IMR-90 (cell line): ENCODE results near the gene GAPVD1. TPM values are rescaled to one million over a fixed set of nuclear protein-coding genes. Genes with fewer than 3 reads are reported as not detected.

Experiments used
- ATAC-seq: fragments of 200-7000 bp; cut with Tn5 transposase; 2 replicates; pipeline ENCODE4 v1.9.1; 2020; ENCODE audit warnings: low read depth, mild to moderate bottlenecking, moderate library complexity
- BruUV-seq: library from RNA; stranded (reverse); fragments of 400-500 nt; replicated peaks from 2 replicates; lab custom pipeline; 2021; lab: Mats Ljungman, UMichigan
- CTCF ChIA-PET: fragments of 300-600 bp; formaldehyde crosslinking; extraction: SDS; loops from one replicate; lab custom pipeline; 2021; ENCODE audit warnings: antibody characterized with exemption; lab: Yijun Ruan, JAX
- POLR2A ChIA-PET: fragments of 300-600 bp; sonication (Branson Sonifier 250); formaldehyde crosslinking; loops from one replicate; lab custom pipeline; 2022; ENCODE audit warnings: antibody characterized with exemption; ENCODE audit not compliant: unreplicated experiment; lab: Charles Lee
- DNase-seq: peaks from one replicate; pipeline ENCODE4 v3.0.0; 2013
- H2AFZ ChIP-seq: replicated peaks from 2 replicates; pipeline ENCODE3; 2013; ENCODE audit warnings: low read length, mild to moderate bottlenecking; ENCODE audit not compliant: poor library complexity
- H2AK5ac ChIP-seq: 2 replicates; pipeline ENCODE4 v1.6.1; 2013; ENCODE audit warnings: low read depth, low read length, inconsistent platforms
- H2AK9ac ChIP-seq: replicated peaks from 2 replicates; pipeline ENCODE3; 2013; ENCODE audit warnings: mild to moderate bottlenecking, low read depth, low read length, moderate library complexity; ENCODE audit not compliant: poor library complexity
- H2BK120ac ChIP-seq: 2 replicates; pipeline ENCODE4 v1.6.1; 2013; ENCODE audit warnings: low read depth, low read length, inconsistent platforms
- H2BK15ac ChIP-seq: 3 replicates; pipeline ENCODE4 v1.6.1; 2013; ENCODE audit warnings: low read depth, low read length, inconsistent platforms
- H2BK20ac ChIP-seq: 2 replicates; pipeline ENCODE4 v1.6.1; 2013; ENCODE audit warnings: low read depth, mild to moderate bottlenecking, inconsistent platforms, low read length, moderate library complexity
- H2BK5ac ChIP-seq: 2 replicates; pipeline ENCODE4 v1.6.1; 2013; ENCODE audit warnings: mild to moderate bottlenecking, low read depth, low read length, inconsistent platforms; ENCODE audit not compliant: poor library complexity, severe bottlenecking
- H3K14ac ChIP-seq: replicated peaks from 2 replicates; pipeline ENCODE4 v1.6.1; 2013; ENCODE audit warnings: low read depth, low read length, inconsistent platforms
- H3K18ac ChIP-seq: 2 replicates; pipeline ENCODE4 v1.6.1; 2013; ENCODE audit warnings: low read depth, low read length, control low read depth
- H3K23ac ChIP-seq: 2 replicates; pipeline ENCODE4 v1.6.1; 2013; ENCODE audit warnings: low read depth, low read length, inconsistent platforms
- H3K27ac ChIP-seq: 2 replicates; pipeline ENCODE4 v1.5.1; 2013; ENCODE audit warnings: mild to moderate bottlenecking, control low read depth, low read length; ENCODE audit not compliant: insufficient read depth
- H3K27me3 ChIP-seq: 2 replicates; pipeline ENCODE4 v1.6.1; 2013; ENCODE audit warnings: low read length; ENCODE audit not compliant: control insufficient read depth, insufficient read depth
- H3K36me3 ChIP-seq: 2 replicates; pipeline ENCODE4 v1.6.1; 2013; ENCODE audit warnings: low read length, mixed read lengths; ENCODE audit not compliant: control insufficient read depth, insufficient read depth
- H3K4ac ChIP-seq: 2 replicates; pipeline ENCODE4 v1.6.1; 2013; ENCODE audit warnings: low read depth, low read length, inconsistent platforms
- H3K4me1 ChIP-seq: 2 replicates; pipeline ENCODE4 v1.6.1; 2013; ENCODE audit warnings: low read length, mixed read lengths; ENCODE audit not compliant: control insufficient read depth, insufficient read depth
- H3K4me2 ChIP-seq: 2 replicates; pipeline ENCODE4 v1.6.1; 2013; ENCODE audit warnings: low read depth, mild to moderate bottlenecking, control low read depth, low read length, moderate library complexity
- H3K4me3 ChIP-seq: 2 replicates; pipeline ENCODE4 v1.5.1; 2013; ENCODE audit warnings: low read depth, mild to moderate bottlenecking, control low read depth, low read length, moderate library complexity; ENCODE audit not compliant: insufficient read depth
- H3K56ac ChIP-seq: 2 replicates; pipeline ENCODE4 v1.6.1; 2013; ENCODE audit warnings: low read length, inconsistent platforms; ENCODE audit not compliant: insufficient read depth; ENCODE audit errors: extremely low read depth
- H3K79me1 ChIP-seq, 2 experiments: 2 replicates each; pipeline ENCODE4 v1.6.1; 2013; ENCODE audit warnings: low read length in 2 of 2, inconsistent platforms in 1 of 2, low read depth in 1 of 2
- H3K9ac ChIP-seq: 2 replicates; pipeline ENCODE4 v1.6.1; 2013; ENCODE audit warnings: low read depth, low read length, control low read depth
- H3K9me1 ChIP-seq: 2 replicates; pipeline ENCODE4 v1.6.1; 2013; ENCODE audit warnings: low read length, inconsistent platforms; ENCODE audit not compliant: insufficient read depth
- H3K9me3 ChIP-seq: 2 replicates; pipeline ENCODE4 v1.6.1; 2013; ENCODE audit warnings: low read length; ENCODE audit not compliant: control insufficient read depth, insufficient read depth
- H4K20me1 ChIP-seq: 2 replicates; pipeline ENCODE4 v1.6.1; 2013; ENCODE audit warnings: low read length, inconsistent platforms; ENCODE audit not compliant: insufficient read depth
- H4K5ac ChIP-seq: 2 replicates; pipeline ENCODE4 v1.6.1; 2013; ENCODE audit warnings: mild to moderate bottlenecking, low read depth, low read length, control low read depth
- H4K8ac ChIP-seq, 2 experiments: 2 replicates each; pipeline ENCODE4 v1.6.1; 2013; ENCODE audit warnings: low read depth in 2 of 2, low read length in 2 of 2, control low read depth in 1 of 2, inconsistent platforms in 1 of 2
- H4K91ac ChIP-seq: 2 replicates; pipeline ENCODE4 v1.6.1; 2013; ENCODE audit warnings: low read depth, low read length, inconsistent platforms; ENCODE audit not compliant: insufficient read depth
- BHLHE40 ChIP-seq: fragments of 150-350 bp; IDR thresholded peaks from 2 replicates; pipeline ENCODE4 v1.6.1; 2016; ENCODE audit warnings: mild to moderate bottlenecking, low read depth, low read length
- CEBPB ChIP-seq: IDR thresholded peaks from 2 replicates; pipeline ENCODE4 v1.6.1; 2012; ENCODE audit warnings: low read depth, low read length, improper control_type of control experiment
- CHD1 ChIP-seq: IDR thresholded peaks from 2 replicates; pipeline ENCODE4 v1.6.1; 2012; ENCODE audit warnings: low read depth, low read length, improper control_type of control experiment
- CTCF ChIP-seq: conservative IDR thresholded peaks from 2 replicates; pipeline ENCODE4 v1.5.1; 2012; ENCODE audit warnings: mild to moderate bottlenecking, low read depth, low read length, improper control_type of control experiment
- ELK1 ChIP-seq: fragments of 150-350 bp; IDR thresholded peaks from 2 replicates; pipeline ENCODE4 v1.6.1; 2016; ENCODE audit warnings: low read depth, mild to moderate bottlenecking, low read length, moderate library complexity, borderline replicate concordance
- FOS ChIP-seq: fragments of 150-350 bp; IDR thresholded peaks from 2 replicates; pipeline ENCODE4 v1.6.1; 2016; ENCODE audit warnings: low read depth, low read length
- MAFK ChIP-seq: IDR thresholded peaks from 2 replicates; pipeline ENCODE4 v1.6.1; 2012; ENCODE audit warnings: low read depth, low read length, improper control_type of control experiment
- MAZ ChIP-seq: IDR thresholded peaks from 2 replicates; pipeline ENCODE4 v1.6.1; 2012; ENCODE audit warnings: low read depth, mild to moderate bottlenecking, low read length, improper control_type of control experiment, moderate library complexity, borderline replicate concordance
- MXI1 ChIP-seq: IDR thresholded peaks from 2 replicates; pipeline ENCODE4 v1.6.1; 2012; ENCODE audit warnings: low read depth, mild to moderate bottlenecking, low read length, moderate library complexity, borderline replicate concordance
- NFE2L2 ChIP-seq: fragments of 150-350 bp; IDR thresholded peaks from 2 replicates; pipeline ENCODE4 v1.6.1; 2016; ENCODE audit warnings: low read depth, mild to moderate bottlenecking, low read length
- POLR2A ChIP-seq: IDR thresholded peaks from 2 replicates; pipeline ENCODE4 v1.6.1; 2012; ENCODE audit warnings: mild to moderate bottlenecking, low read depth, low read length
- RAD21 ChIP-seq: IDR thresholded peaks from 2 replicates; pipeline ENCODE4 v1.6.1; 2012; ENCODE audit warnings: low read length, improper control_type of control experiment
- RCOR1 ChIP-seq: IDR thresholded peaks from 2 replicates; pipeline ENCODE4 v1.6.1; 2012; ENCODE audit warnings: mild to moderate bottlenecking, low read length, improper control_type of control experiment; ENCODE audit not compliant: insufficient replicate concordance
- RFX5 ChIP-seq: IDR thresholded peaks from 2 replicates; pipeline ENCODE4 v1.8.0; 2012; ENCODE audit warnings: low read depth, mild to moderate bottlenecking, low read length, moderate library complexity
- SMC3 ChIP-seq: fragments of 150-350 bp; IDR thresholded peaks from 2 replicates; pipeline ENCODE4 v1.6.1; 2016; ENCODE audit warnings: low read depth, mild to moderate bottlenecking, antibody characterized with exemption, low read length, moderate library complexity
- USF2 ChIP-seq: fragments of 150-350 bp; IDR thresholded peaks from 2 replicates; pipeline ENCODE4 v1.6.1; 2017; ENCODE audit warnings: mild to moderate bottlenecking, antibody characterized with exemption, low read length, low read depth
- WGBS, 2 experiments: methylation state at CpG; one replicate each; pipeline versions ENCODE4 v1.1.5 to v1.1.7; 2013; ENCODE audit warnings: missing lambda C conversion rate in 2 of 2; ENCODE audit not compliant: insufficient read length in 1 of 2; ENCODE audit errors: extremely low coverage in 2 of 2; 5-methylcytosine and 5-hydroxymethylcytosine counted together
- dilution Hi-C: fragments of 300-500 bp; cut with HindIII; formaldehyde crosslinking; loops from one replicate; pipeline ENCODE4 v1.14.3; 2018; ENCODE audit warnings: low sequenced_read_pairs; ENCODE audit not compliant: unreplicated experiment
- in situ Hi-C: fragments of 300-500 bp; cut with MboI; formaldehyde crosslinking; loops from 3 replicates; pipeline ENCODE4 v1.14.3; 2019; ENCODE audit warnings: low sequenced_read_pairs, inconsistent platforms, mixed read lengths
- intact Hi-C: fragments of 100-400 bp; cut with micrococcal nuclease; formaldehyde crosslinking; loops from 2 replicates; pipeline ENCODE4 v1.10.0; 2022
- polyA plus RNA-seq, 3 experiments: library from polyadenylated mRNA; depleted of rRNA; stranded (reverse); fragments of >200 nt; gene quantifications; 2 replicates each; pipeline ENCODE4 v1.2.3, GENCODE V29; 2012; ENCODE audit warnings: low replicate concordance in 1 of 3
- total RNA-seq: library from RNA; depleted of rRNA; stranded (reverse); fragments of >200 nt; gene quantifications from 2 replicates; pipeline ENCODE4 v1.2.3, GENCODE V29; 2012

GAPVD1 gene
- total and polyA plus RNA-seq, 2 of the 4 experiments (the other 2 are of a cell fraction), result 13.8 to 50.9 TPM

- Histone ChIP-seq H2BK20ac (no peak overlapping the region), H4K20me1 (no peaks in the 10 kb centered on the region), H3K56ac (no peak overlapping the region), H2AK9ac (no peak overlapping the region), H3K4ac (no peak overlapping the region), H3K9me3 (peaks cover 2% of the 10 kb centered on the region; the same call in 1 of the 2 replicates), H2AK5ac (no peak overlapping the region), H3K27ac (no peak overlapping the region), H4K91ac (no peak overlapping the region), H4K5ac (no peak overlapping the region), H3K4me1 (peaks cover 3% of the 10 kb centered on the region; the same call in 1 of the 2 replicates), H3K9ac (no peak overlapping the region), H3K9me1 (peaks cover 8% of the 10 kb centered on the region), H3K27me3 (peaks cover 3% of the 10 kb centered on the region; the same call in 1 of the 2 replicates), H3K36me3 (no peaks in the 10 kb centered on the region), H2BK15ac (no peak overlapping the region), H3K79me1 (peaks cover 0 to 6% of the 10 kb centered on the region in 2 experiments; a peak in 1 of 4 replicates), H2BK5ac (no peak overlapping the region), H3K23ac (no peak overlapping the region), H4K8ac (no peak overlapping the region), H3K4me2 (no peak overlapping the region), H2BK120ac (no peak overlapping the region), H3K14ac (no peak overlapping the region), H2AFZ (peak overlapping the region; percentile 24), H3K4me3 (no peak overlapping the region), H3K18ac (no peak overlapping the region)
- no peak for DNase-seq
- ChIA-PET POLR2A (no interaction called here), CTCF (interaction anchor here (1.6 kb wide), 1 partner anchor 992 kb away, joined by 6 read pairs; no protein-coding TSS in a partner anchor)
- no TSS peak for BruUV-seq
- TF ChIP-seq RCOR1 (no peak), ELK1 (no peak), USF2 (no peak), FOS (no peak), RAD21 (no peak), CHD1 (no peak), MXI1 (no peak), RFX5 (no peak), NFE2L2 (no peak), CTCF (no peak), CEBPB (no peak), BHLHE40 (no peak), MAZ (no peak), POLR2A (no peak), SMC3 (no peak), MAFK (no peak)
- in situ Hi-C loops, result loop anchor here (5.0 to 25.0 kb wide), 4 partner anchors 228 to 1081 kb away; no protein-coding TSS in a partner anchor
- no peak for ATAC-seq
- dilution Hi-C loops, result no loop called here
- 100% methylated on average over 2 of the region's 13 CpGs; no CpG with 5 or more reads in 1 of the 2 experiments for WGBS, 2 experiments
- intact Hi-C loops, result loop anchor here (5.0 to 10.0 kb wide), 3 partner anchors 301 to 1088 kb away; partner anchors contain the start of gene MAPKAP1
Observed at GRCh38 chr9:125406810-125407087, 145.1 kb downstream of the GAPVD1 start.
